CD4-positive, alpha-beta T cell (primary cell): ENCODE measurements around the gene ARHGDIB. TPM values are rescaled to one million over a fixed set of nuclear protein-coding genes. Genes with fewer than 3 reads are reported as not detected.

ENCODE experiments used
- ATAC-seq: fragments of 200-7000 bp; cut with Tn5 transposase; one replicate; pipeline ENCODE4 v1.10.0; 2022; ENCODE audit warnings: mild to moderate bottlenecking; ENCODE audit not compliant: poor library complexity
- CTCF ChIA-PET: fragments of 350-600 bp; sonication (Branson Sonifier 250); formaldehyde crosslinking; loops from one replicate; lab custom pipeline; 2021; ENCODE audit warnings: antibody characterized with exemption, inconsistent platforms; lab: Charles Lee
- POLR2A ChIA-PET: fragments of 350-600 bp; sonication (Branson Sonifier 250); formaldehyde crosslinking; loops from one replicate; lab custom pipeline; 2021; ENCODE audit warnings: antibody characterized with exemption, inconsistent platforms; lab: Charles Lee
- DNase-seq, 14 experiments: peaks; one replicate each; pipeline ENCODE4 v3.0.0-alpha.2; 2013 to 2020; ENCODE audit warnings: mixed read lengths in 2 of 14
- H3K27ac ChIP-seq, 2 donors: one replicate each; pipeline versions ENCODE4 v1.5.1 to v1.7.0; 2013; ENCODE audit warnings: low read length in 2 of 2, low read depth in 1 of 2, mild to moderate bottlenecking in 1 of 2
- H3K27me3 ChIP-seq, 2 experiments: 1 replicate in 1 of 2; 2 replicates in 1 of 2; pipeline versions ENCODE4 v1.6.1 to v1.7.0; 2013; ENCODE audit warnings: low read length in 2 of 2, control low read depth in 1 of 2, mild to moderate bottlenecking in 1 of 2, moderate library complexity in 1 of 2; ENCODE audit not compliant: insufficient read depth in 2 of 2, control insufficient read depth in 1 of 2
- H3K36me3 ChIP-seq: one replicate; pipeline ENCODE4 v1.6.1; 2013; ENCODE audit warnings: low read length, control low read depth; ENCODE audit not compliant: insufficient read depth
- H3K4me1 ChIP-seq: one replicate; pipeline ENCODE4 v1.6.1; 2013; ENCODE audit warnings: low read length, control low read depth; ENCODE audit not compliant: insufficient read depth
- H3K4me3 ChIP-seq: one replicate; pipeline ENCODE4 v1.5.1; 2013; ENCODE audit warnings: mild to moderate bottlenecking, low read length, moderate library complexity
- H3K9me3 ChIP-seq, 2 experiments: 1 replicate in 1 of 2; 2 replicates in 1 of 2; pipeline versions ENCODE4 v1.6.1 to v1.7.0; 2013; ENCODE audit warnings: low read length in 2 of 2, mild to moderate bottlenecking in 2 of 2, control low read depth in 1 of 2, moderate library complexity in 1 of 2; ENCODE audit not compliant: control insufficient read depth in 1 of 2, insufficient read depth in 1 of 2
- H3K27ac Mint-ChIP-seq: one replicate; pipeline ENCODE4 v1.8.0; 2020; ENCODE audit warnings: mixed read lengths
- H3K27me3 Mint-ChIP-seq: one replicate; pipeline ENCODE4 v1.8.0; 2021; ENCODE audit warnings: mixed read lengths
- H3K36me3 Mint-ChIP-seq: one replicate; pipeline ENCODE4 v1.8.0; 2021; ENCODE audit warnings: low read depth, mixed read lengths
- H3K4me1 Mint-ChIP-seq: one replicate; pipeline ENCODE4 v1.8.0; 2021; ENCODE audit warnings: low read depth, mixed read lengths
- H3K4me3 Mint-ChIP-seq: one replicate; pipeline ENCODE4 v1.8.0; 2020; ENCODE audit warnings: mild to moderate bottlenecking, mixed read lengths
- H3K9me3 Mint-ChIP-seq: one replicate; pipeline ENCODE4 v1.8.0; 2020; ENCODE audit warnings: mixed read lengths
- intact Hi-C, 2 experiments: fragments of 100-400 bp; cut with DNase I in 1 of 2; cut with micrococcal nuclease in 1 of 2; formaldehyde crosslinking; loops; one replicate each; pipeline versions ENCODE4 v1.15.1 to v1.9.0; 2023 to 2025; cut with DNase I, micrococcal nuclease
- polyA plus RNA-seq, 2 donors: library from polyadenylated mRNA; unstranded; fragments of 120-200 nt; gene quantifications; one replicate each; pipeline ENCODE4 v1.2.1, GENCODE V29; 2013
- total RNA-seq, 174 experiments: library from RNA in 2 of 174; stranded (reverse) in 2 of 174; gene quantifications; one replicate each; pipeline ENCODE4 v1.2.3 and lab custom pipeline; 2021 to 2026
- TF ChIP-seq, protein P1 (sequence below): fragments of 200-600 bp; IDR thresholded peaks from one replicate; pipeline ENCODE4 v1.8.0; 2022; ENCODE audit warnings: antibody characterized with exemption, mild to moderate bottlenecking

The ARHGDIB gene
- total RNA-seq, result 100 to 1,000 TPM; 872 to 942 TPM
- polyA plus RNA-seq (2013, experiment 1 of 2), result 1,233 TPM
- polyA plus RNA-seq (2013, experiment 2 of 2), result 1,380 TPM
- 105 to 930 (median 571) reads per million in 172 experiments for total RNA-seq (lab: John Stamatoyannopoulos, UW)

DNA sequence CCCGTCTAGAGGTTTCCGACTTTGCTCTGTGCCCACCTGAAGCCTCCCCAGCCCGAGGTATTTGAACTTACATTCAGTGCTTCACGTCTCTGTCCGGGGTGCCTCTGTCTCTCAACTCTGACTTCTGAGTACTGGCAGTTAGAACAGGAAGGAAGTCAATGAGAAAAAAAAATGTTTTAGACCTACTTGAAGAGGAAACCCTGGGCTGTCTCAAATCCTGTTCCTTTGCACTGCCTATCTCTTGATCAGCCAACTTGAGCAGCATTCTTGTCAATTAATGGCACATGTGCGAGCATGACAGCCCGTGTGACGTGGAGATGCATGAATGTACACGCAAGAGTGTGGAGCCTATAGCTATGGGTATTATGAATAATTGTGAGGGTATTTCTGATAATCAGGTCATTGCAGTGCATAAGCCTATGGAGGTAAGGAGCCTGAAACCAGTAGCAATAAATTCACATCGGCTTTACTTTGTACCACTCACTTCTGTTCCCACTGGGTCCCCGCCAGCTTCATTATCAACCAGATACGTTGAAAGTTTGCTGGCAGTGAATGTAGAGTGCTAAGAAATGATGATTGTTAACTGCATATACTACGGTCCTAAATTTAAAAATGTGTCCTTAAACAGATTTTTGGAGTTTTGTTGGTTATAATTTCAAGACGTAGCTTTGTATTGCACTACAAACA is at the start of gene ARHGDIB:
TSS of gene ARHGDIB (minus strand) at position 136 of the 687 bp plus-strand sequence. CDS start 10,889 bp downstream, outside the sequence.
- Mint-ChIP-seq H3K27me3 (no peaks in the 10 kb centered on the region), H3K36me3 (peaks cover 49% of the 10 kb centered on the region), H3K27ac (peak within 1 kb of the TSS; percentile 94), H3K4me3 (peak within 1 kb of the TSS; percentile 97), H3K9me3 (no peaks in the 10 kb centered on the region), H3K4me1 (peaks cover 72% of the 10 kb centered on the region)
- intact Hi-C loops, result loop anchor here (1.0 to 5.0 kb wide), 6 partner anchors 9 to 594 kb away; partner anchors contain the start of genes C12orf60 (in 2 of the 2), WBP11 (in 2 of the 2) and ATF7IP (in 1 of the 2)
- Histone ChIP-seq H3K27ac (peak within 1 kb of the TSS; percentile 89 to 90), H3K9me3 (no peaks in the 10 kb centered on the region), H3K36me3 (peaks cover 23% of the 10 kb centered on the region), H3K27me3 (no peaks in the 10 kb centered on the region), H3K4me1 (peaks cover 36% of the 10 kb centered on the region), H3K4me3 (peak within 1 kb of the TSS; percentile 80)
- TF ChIP-seq, protein P1, sequence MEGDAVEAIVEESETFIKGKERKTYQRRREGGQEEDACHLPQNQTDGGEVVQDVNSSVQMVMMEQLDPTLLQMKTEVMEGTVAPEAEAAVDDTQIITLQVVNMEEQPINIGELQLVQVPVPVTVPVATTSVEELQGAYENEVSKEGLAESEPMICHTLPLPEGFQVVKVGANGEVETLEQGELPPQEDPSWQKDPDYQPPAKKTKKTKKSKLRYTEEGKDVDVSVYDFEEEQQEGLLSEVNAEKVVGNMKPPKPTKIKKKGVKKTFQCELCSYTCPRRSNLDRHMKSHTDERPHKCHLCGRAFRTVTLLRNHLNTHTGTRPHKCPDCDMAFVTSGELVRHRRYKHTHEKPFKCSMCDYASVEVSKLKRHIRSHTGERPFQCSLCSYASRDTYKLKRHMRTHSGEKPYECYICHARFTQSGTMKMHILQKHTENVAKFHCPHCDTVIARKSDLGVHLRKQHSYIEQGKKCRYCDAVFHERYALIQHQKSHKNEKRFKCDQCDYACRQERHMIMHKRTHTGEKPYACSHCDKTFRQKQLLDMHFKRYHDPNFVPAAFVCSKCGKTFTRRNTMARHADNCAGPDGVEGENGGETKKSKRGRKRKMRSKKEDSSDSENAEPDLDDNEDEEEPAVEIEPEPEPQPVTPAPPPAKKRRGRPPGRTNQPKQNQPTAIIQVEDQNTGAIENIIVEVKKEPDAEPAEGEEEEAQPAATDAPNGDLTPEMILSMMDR, result no peak
- DNase-seq, result peak; percentile 63 to 97 (median 72)
- ChIA-PET POLR2A (interaction anchor here (0.7 to 8.5 kb wide), 20 partner anchors 10 to 949 kb away, joined by 3 to 144 read pairs (median 4); partner anchors contain the start of genes C12orf60, DERA, ERP27 and RERG), CTCF (interaction anchor here (1.1 to 4.3 kb wide), 2 partner anchors 13 to 34 kb away, joined by 3 to 12 read pairs; no protein-coding TSS in a partner anchor)
- ATAC-seq, result peak; percentile 75

GRCh38 chr12:15011162-15011561 is 49.8 kb upstream of the ARHGDIB start:
- TF ChIP-seq, protein P1, result peak; percentile 33
- CTCF ChIA-PET, result no interaction called here
- Mint-ChIP-seq H3K27me3 (peaks cover 23% of the 10 kb centered on the region), H3K4me3 (no peak overlapping the region), H3K27ac (no peak overlapping the region), H3K36me3 (no peaks in the 10 kb centered on the region), H3K9me3 (no peaks in the 10 kb centered on the region), H3K4me1 (no peaks in the 10 kb centered on the region)
- H3K4me1 ChIP-seq, result peaks cover 3% of the 10 kb centered on the region
- POLR2A ChIA-PET, result interaction anchor here (1.9 kb wide), 1 partner anchor 11 kb away, joined by 5 read pairs; no protein-coding TSS in a partner anchor
- ATAC-seq (no peak), DNase-seq (no peak)
- no peaks in the 10 kb centered on the region for H3K9me3 ChIP-seq
- intact Hi-C loops, result loop anchor here in 1 of 2 experiments (5.0 kb wide), 1 partner anchor 206 kb away; no protein-coding TSS in a partner anchor
- no peak overlapping the region for H3K4me3 ChIP-seq
- no peak overlapping the region for H3K27ac ChIP-seq
- H3K36me3 ChIP-seq, result no peaks in the 10 kb centered on the region
- peaks cover 0 to 9% of the 10 kb centered on the region in 2 experiments for H3K27me3 ChIP-seq

DNA sequence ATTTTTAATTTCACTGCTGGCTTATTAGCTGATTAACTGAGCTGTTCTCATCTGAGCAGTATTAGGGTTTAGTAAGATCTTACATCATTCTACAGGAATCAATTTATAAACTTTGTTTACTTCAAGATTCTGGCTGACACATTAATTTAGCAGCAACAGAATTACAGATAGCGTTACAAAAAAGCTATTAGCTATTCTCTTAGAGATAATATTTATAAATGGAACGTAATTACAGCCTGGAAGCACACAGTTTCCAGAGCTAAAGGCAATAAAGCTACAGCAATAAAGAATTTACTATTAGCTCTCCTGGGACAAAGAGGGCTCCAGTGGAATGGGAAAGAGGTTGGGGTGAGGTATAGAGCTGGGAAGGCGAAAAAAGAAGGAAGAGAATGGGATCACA is 46.1 kb upstream of the ARHGDIB start:
- ChIA-PET POLR2A (interaction anchor here (0.7 to 1.3 kb wide), 3 partner anchors 10 to 237 kb away, joined by 3 read pairs; a partner anchor contains a TSS), CTCF (no interaction called here)
- Histone ChIP-seq H3K4me1 (no peaks in the 10 kb centered on the region), H3K36me3 (no peaks in the 10 kb centered on the region), H3K27me3 (peaks cover 20 to 24% of the 10 kb centered on the region in 2 experiments), H3K27ac (no peak overlapping the region), H3K4me3 (no peak overlapping the region), H3K9me3 (no peaks in the 10 kb centered on the region)
- ATAC-seq, result no peak
- H3K9me3 Mint-ChIP-seq, result no peaks in the 10 kb centered on the region
- no peak overlapping the region for H3K4me3 Mint-ChIP-seq
- TF ChIP-seq, protein P1, result no peak
- no peaks in the 10 kb centered on the region for H3K4me1 Mint-ChIP-seq
- intact Hi-C loops, result no loop called here
- no peak for DNase-seq
- peaks cover 53% of the 10 kb centered on the region for H3K27me3 Mint-ChIP-seq
- no peak overlapping the region for H3K27ac Mint-ChIP-seq
- no peaks in the 10 kb centered on the region for H3K36me3 Mint-ChIP-seq
